Activated CD8-positive, alpha-beta T cell treated with anti-CD3 and anti-CD28 coated beads for 36 hours (primary cell): Measurements from ENCODE around the gene PTBP3. TPM values are rescaled to one million over a fixed set of nuclear protein-coding genes. Genes with fewer than 3 reads are reported as not detected.

ENCODE experiments used
- ATAC-seq: fragments of 200-7000 bp; cut with Tn5 transposase; one replicate; pipeline ENCODE4 v1.10.0; 2021; ENCODE audit warnings: mild to moderate bottlenecking, moderate library complexity
- CTCF ChIA-PET: fragments of 350-600 bp; sonication (Branson Sonifier 250); formaldehyde crosslinking; loops from one replicate; lab custom pipeline; 2021; ENCODE audit warnings: antibody characterized with exemption; lab: Charles Lee
- POLR2A ChIA-PET: fragments of 350-600 bp; sonication (Branson Sonifier 250); formaldehyde crosslinking; loops from one replicate; lab custom pipeline; 2021; ENCODE audit warnings: antibody characterized with exemption; lab: Charles Lee
- DNase-seq: peaks from one replicate; pipeline ENCODE4 v3.0.0-alpha.2; 2020
- H3K27ac Mint-ChIP-seq: one replicate; pipeline ENCODE4 v1.8.0; 2021; ENCODE audit warnings: mild to moderate bottlenecking, mixed read lengths
- H3K27me3 Mint-ChIP-seq: one replicate; pipeline ENCODE4 v1.8.0; 2021; ENCODE audit warnings: mixed read lengths
- H3K36me3 Mint-ChIP-seq: one replicate; pipeline ENCODE4 v1.8.0; 2021; ENCODE audit warnings: low read depth, mixed read lengths
- H3K4me1 Mint-ChIP-seq: one replicate; pipeline ENCODE4 v1.8.0; 2021; ENCODE audit warnings: low read depth, mixed read lengths
- H3K4me3 Mint-ChIP-seq: one replicate; pipeline ENCODE4 v1.8.0; 2021; ENCODE audit warnings: mild to moderate bottlenecking, moderate library complexity, mixed read lengths
- H3K9me3 Mint-ChIP-seq: one replicate; pipeline ENCODE4 v1.8.0; 2021; ENCODE audit warnings: mixed read lengths
- CTCF ChIP-seq: fragments of 200-600 bp; IDR thresholded peaks from one replicate; pipeline ENCODE4 v1.8.0; 2022; ENCODE audit warnings: antibody characterized with exemption, mild to moderate bottlenecking
- intact Hi-C: fragments of 100-400 bp; cut with micrococcal nuclease; formaldehyde crosslinking; loops from one replicate; pipeline ENCODE4 v1.10.0; 2022
- total RNA-seq, 2 experiments: library from RNA; stranded (reverse); gene quantifications; one replicate each; pipeline ENCODE4 v1.2.3, GENCODE V29; 2021

PTBP3 gene
- total RNA-seq, 2 experiments from 2014 or later, result 108 to 120 TPM

- DNase-seq (no peak), ATAC-seq (no peak)
- Mint-ChIP-seq H3K27ac (no peak overlapping the region), H3K9me3 (peaks cover 1% of the 10 kb centered on the region), H3K36me3 (peaks cover 7% of the 10 kb centered on the region), H3K27me3 (peaks cover 2% of the 10 kb centered on the region), H3K4me1 (peaks cover 33% of the 10 kb centered on the region), H3K4me3 (no peak overlapping the region)
- ChIA-PET CTCF (interaction anchor here (1.1 to 2.7 kb wide), 2 partner anchors 10 to 78 kb away, joined by 3 to 14 read pairs; no protein-coding TSS in a partner anchor), POLR2A (no interaction called here)
- intact Hi-C loops, result no loop called here
- no peak for TF ChIP-seq CTCF
Measured at GRCh38 chr9:112351184-112351583, 17.8 kb upstream of the PTBP3 start.

DNA sequence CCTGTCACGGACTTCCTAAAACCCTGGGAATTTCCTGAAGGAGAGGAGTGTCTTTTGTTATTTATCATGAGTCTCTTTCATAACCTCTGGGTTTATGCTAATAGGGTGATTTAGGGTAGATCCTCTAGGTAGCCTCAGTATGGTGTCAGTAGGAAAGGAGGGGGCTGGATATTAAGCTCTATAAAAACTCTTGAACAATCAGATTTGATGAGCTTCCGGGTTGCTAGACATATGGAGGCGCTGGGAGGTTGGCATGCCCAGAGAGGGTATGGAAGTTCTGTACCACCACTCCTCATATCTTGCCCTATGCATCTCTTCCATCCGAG lies 15.6 kb upstream of the PTBP3 start:
- Mint-ChIP-seq H3K27me3 (peaks cover 2% of the 10 kb centered on the region), H3K27ac (peak overlapping the region; percentile 86), H3K4me1 (peaks cover 14% of the 10 kb centered on the region), H3K9me3 (peaks cover 1% of the 10 kb centered on the region), H3K36me3 (peaks cover 7% of the 10 kb centered on the region), H3K4me3 (peak overlapping the region; percentile 74)
- intact Hi-C loops, result no loop called here
- ChIA-PET CTCF (interaction anchor here (1.0 kb wide), 1 partner anchor 174 kb away, joined by 3 read pairs; no protein-coding TSS in a partner anchor), POLR2A (no interaction called here)
- TF ChIP-seq CTCF, result no peak
- no peak for DNase-seq
- ATAC-seq, result peak; percentile 40

DNA sequence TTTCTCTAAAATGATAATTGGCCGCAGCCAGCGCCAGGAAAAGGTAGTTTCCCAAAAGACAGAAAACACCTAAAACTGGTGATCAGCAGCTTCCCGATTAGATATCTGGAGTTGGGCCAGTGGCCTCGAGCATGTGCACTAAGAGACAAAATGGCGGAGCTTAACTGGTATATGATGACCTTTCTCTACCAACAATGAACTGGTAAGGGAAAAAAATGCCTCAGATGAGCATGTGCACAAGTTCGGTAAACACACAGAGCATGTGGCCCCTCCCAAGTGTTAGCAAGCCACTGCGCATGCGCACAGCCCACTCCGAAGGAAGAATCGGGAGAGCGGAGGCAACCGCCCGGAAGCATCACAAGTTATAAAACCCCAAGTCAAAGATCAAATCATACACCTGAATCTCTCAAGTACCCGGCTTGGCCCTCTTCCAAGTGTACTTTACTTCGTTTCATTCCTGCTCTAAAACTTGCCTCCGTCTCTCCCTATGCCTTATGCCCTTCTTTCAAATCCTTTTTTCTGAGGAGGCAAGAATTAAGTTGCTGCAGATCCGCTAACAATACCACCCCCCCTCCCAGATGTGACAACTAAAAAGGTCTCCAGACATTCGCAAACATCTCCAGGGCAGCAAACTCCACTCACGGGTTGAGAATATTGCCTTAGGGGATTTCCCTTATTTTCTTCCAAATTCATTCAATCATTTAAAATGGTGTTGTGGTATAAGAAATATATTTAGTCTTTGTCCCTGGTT lies 15.0 kb upstream of the PTBP3 start:
- POLR2A ChIA-PET, result interaction anchor here (0.5 to 1.0 kb wide), 3 partner anchors 16 to 262 kb away, joined by 4 read pairs; partner anchors contain the start of gene SUSD1
- Mint-ChIP-seq H3K36me3 (peaks cover 7% of the 10 kb centered on the region), H3K27ac (peak overlapping the region; percentile 86), H3K9me3 (peaks cover 1% of the 10 kb centered on the region), H3K27me3 (peaks cover 2% of the 10 kb centered on the region), H3K4me3 (peak overlapping the region; percentile 74), H3K4me1 (peaks cover 12% of the 10 kb centered on the region)
- TF ChIP-seq CTCF, result no peak
- intact Hi-C loops, result no loop called here
- CTCF ChIA-PET, result interaction anchor here (1.0 to 1.5 kb wide), 2 partner anchors 174 to 250 kb away, joined by 3 to 5 read pairs; no protein-coding TSS in a partner anchor
- DNase-seq (peak; percentile 82), ATAC-seq (peak; percentile 81)

DNA sequence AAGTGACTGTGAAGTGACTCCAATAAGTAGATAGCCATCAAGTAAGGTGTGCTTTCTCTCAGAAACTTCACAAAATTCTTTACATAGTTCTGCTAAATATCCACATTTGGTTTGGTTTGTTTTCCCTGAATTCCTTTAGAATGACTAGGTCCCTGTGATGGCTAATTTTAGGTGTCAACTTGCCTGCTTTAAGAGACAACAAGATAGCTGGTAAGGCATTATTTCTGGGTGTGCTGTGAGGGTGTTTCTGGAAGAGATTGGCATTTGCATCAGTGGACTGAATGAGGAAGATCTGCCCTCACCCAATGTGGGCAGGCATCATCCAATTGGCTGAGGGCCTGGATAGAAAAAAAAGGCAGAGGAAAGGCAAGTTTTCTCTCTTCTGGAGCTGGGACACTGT lies 8.3 kb upstream of the PTBP3 start:
- ATAC-seq (no peak), DNase-seq (no peak)
- no peaks in the 10 kb centered on the region for H3K4me1 Mint-ChIP-seq
- intact Hi-C loops, result no loop called here
- ChIA-PET POLR2A (no interaction called here), CTCF (no interaction called here)
- H3K36me3 Mint-ChIP-seq, result no peaks in the 10 kb centered on the region
- H3K27me3 Mint-ChIP-seq, result no peaks in the 10 kb centered on the region
- no peak overlapping the region for H3K27ac Mint-ChIP-seq
- H3K4me3 Mint-ChIP-seq, result no peak overlapping the region
- TF ChIP-seq CTCF, result no peak
- H3K9me3 Mint-ChIP-seq, result no peaks in the 10 kb centered on the region

DNA sequence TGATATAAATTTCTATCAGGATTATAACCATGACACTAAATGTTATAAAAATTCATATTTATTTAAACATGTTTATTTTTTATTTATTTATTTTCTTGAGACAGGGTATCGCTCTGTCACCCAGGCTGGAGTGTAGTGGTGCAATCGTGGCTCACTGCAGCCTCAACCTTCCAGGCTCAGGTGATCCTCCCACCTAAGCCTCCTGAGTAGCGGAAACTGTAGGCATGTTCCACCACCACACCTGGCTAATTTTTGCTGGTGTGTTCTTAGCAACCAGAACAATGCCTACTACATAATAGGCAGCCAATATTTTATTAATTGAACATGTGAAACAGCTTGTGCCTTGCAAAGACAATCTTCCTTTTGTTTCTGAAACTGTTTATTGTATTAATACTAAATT lies 6.5 kb upstream of the PTBP3 start:
- no peak for TF ChIP-seq CTCF
- POLR2A ChIA-PET, result no interaction called here
- CTCF ChIA-PET, result no interaction called here
- no peaks in the 10 kb centered on the region for H3K9me3 Mint-ChIP-seq
- no peak overlapping the region for H3K4me3 Mint-ChIP-seq
- H3K27ac Mint-ChIP-seq, result no peak overlapping the region
- no peaks in the 10 kb centered on the region for H3K27me3 Mint-ChIP-seq
- ATAC-seq (no peak), DNase-seq (no peak)
- intact Hi-C loops, result no loop called here
- no peaks in the 10 kb centered on the region for H3K36me3 Mint-ChIP-seq
- peaks cover 3% of the 10 kb centered on the region for H3K4me1 Mint-ChIP-seq
